Sciatic nerve (tissue), 2 donors: ENCODE results near the gene ETV6. TPM values are rescaled to one million over a fixed set of nuclear protein-coding genes. Genes with fewer than 3 reads are reported as not detected.
"Not testable (repeated sequence)": the region's sequence is repeated elsewhere in the genome, so short reads cannot be mapped to it uniquely, and the experiment has no call there.

Experiments used
- ATAC-seq: fragments of 200-7000 bp; cut with Tn5 transposase; one replicate; pipeline ENCODE4 v1.9.1; 2020; ENCODE audit warnings: mild to moderate bottlenecking, moderate library complexity
- DNase-seq: peaks from one replicate; pipeline ENCODE4 v3.0.0-alpha.2; 2020; ENCODE audit warnings: low spot score
- intact Hi-C: fragments of 100-400 bp; cut with DNase I; formaldehyde crosslinking; loops from one replicate; pipeline ENCODE4 v1.14.2; 2022
- total RNA-seq: library from RNA; stranded (reverse); fragmentation: NEBNext Ultra II Directional; extraction: Animal tissue kit (Norgen Biotek cat#: 25700); gene quantifications from one replicate; pipeline ENCODE4 v1.2.1, GENCODE V29; 2021
- donor health status: DM: no; HTN: no; CAD: no.
- donor health status: DM: no; HTN: no; CAD: no.

ETV6 gene
- total RNA-seq = 38.8 TPM

- intact Hi-C loops = no loop called here
- ATAC-seq (peak; percentile 74), DNase-seq (peak; percentile 86)
Measured at GRCh38 chr12:11649413-11650285, at the start of gene ETV6. Gene ETV6, plus strand, starts transcription at chr12:11649674. Its CDS starts 454 bp downstream, at chr12:11650128.

DNA sequence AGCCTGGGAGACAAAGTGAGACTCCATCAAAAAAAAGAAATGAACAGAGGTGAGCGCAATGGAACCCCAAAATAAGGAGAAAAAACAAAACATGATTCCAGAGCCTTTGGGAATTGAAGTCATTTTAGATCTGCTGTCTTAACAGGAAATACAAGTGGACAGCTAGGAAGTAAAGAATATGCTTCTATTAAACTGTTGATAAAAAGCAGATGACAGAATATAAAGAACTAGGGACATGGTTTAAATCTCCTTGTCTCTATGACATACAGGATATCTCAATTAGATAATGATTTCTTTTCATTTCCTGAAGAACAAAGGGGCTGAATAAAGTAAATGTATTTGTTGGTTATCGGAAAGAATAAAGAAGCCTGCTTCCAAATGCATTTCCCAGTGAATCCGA, 49.3 kb upstream of the ETV6 start:
- intact Hi-C loops = no loop called here
- ATAC-seq = no peak
- no peak for DNase-seq

- ATAC-seq = no peak
Measured at GRCh38 chr12:11601647-11602046, 47.8 kb upstream of the ETV6 start.

DNA sequence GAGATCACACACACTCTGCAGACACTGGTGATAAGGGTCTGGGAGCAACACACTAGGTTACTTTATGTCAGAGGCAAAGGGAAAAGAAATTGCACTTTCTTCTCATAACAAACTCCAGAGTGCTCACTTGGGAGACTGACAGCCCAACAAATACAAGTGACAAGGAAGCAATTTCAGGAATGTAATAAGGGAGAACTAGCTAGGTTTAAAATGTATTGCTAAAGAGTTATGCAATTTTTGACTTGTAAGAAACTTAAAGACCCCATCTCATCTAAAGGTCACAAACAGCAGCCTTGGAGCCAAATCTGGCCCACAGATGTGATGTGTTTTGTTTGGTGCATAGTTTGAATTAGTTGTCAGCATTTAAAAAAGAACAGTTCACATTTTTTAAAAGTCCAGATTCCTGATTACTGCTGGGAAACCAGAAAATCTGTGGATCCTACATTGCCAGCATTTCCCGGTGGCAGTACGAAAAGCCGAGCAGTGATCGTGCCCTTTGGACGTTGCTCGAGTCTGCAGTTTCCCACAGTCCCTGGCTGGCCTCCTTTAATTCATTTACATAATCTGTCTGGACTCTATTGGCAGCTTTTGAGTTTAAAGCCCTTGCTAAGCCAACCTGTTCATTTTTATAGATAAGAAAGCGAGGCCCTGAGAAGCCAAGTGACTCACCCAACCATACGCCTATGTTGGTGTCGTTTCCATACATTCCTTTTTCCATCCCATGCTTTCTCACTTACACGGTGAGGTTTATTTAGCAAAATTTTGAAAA, 42.0 kb upstream of the ETV6 start:
- DNase-seq = no peak
- intact Hi-C loops = no loop called here
- peak; percentile 72 for ATAC-seq

More at GRCh38 chr12:11601647-11602046, 47.8 kb upstream of the ETV6 start:
- DNase-seq = no peak
- intact Hi-C loops = no loop called here

DNA sequence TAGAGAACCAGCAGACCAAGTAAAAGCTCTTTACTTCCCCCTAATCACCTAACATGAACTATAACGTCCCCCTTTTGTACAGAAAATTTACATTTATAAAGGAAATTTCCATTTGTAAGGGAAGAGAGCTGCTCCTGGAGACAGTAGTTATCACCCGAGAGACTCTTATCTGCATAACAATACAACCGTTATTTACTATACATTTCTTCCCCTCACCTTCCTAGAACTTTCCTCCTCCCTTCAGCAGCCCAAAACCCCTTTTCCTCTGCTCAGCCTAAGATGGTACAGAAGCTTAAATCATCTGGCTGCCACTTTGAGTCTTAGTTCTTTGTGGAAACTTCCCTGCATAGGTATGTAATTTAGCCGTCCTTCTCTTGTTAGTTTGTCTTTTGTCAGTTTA, 40.4 kb upstream of the ETV6 start:
- no peak for DNase-seq
- intact Hi-C loops = no loop called here
- ATAC-seq = no peak

GRCh38 chr12:11615481-11615880, 34.0 kb upstream of the ETV6 start:
- intact Hi-C loops = no loop called here
- ATAC-seq = no peak
- no peak for DNase-seq

- ATAC-seq (no peak), DNase-seq (no peak)
- intact Hi-C loops = no loop called here
Measured at GRCh38 chr12:11618046-11618445, 31.4 kb upstream of the ETV6 start.

- DNase-seq (no peak), ATAC-seq (no peak)
- intact Hi-C loops = no loop called here
Measured at GRCh38 chr12:11621797-11622423, 27.6 kb upstream of the ETV6 start.

DNA sequence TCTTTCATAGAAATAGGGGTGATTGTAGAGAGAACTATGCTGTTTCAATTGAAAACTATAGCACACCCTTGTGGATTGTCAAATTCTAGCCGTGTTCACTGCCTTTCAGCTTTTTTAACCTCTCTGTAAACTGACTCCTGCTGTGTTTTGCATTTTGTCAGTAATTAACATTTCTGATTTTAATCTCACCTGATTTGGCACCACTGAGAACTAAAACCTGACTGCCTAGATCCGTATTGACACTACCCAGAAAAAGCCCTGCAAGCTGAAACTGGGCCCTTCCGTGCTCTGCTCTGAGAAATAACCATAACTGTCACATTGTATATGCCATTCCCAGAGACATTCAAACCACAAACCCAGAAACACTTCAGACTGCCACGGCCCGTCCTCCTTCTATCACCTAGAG, 26.6 kb upstream of the ETV6 start:
- intact Hi-C loops = no loop called here
- ATAC-seq (no peak), DNase-seq (no peak)

GRCh38 chr12:11623382-11623781, 26.1 kb upstream of the ETV6 start:
- ATAC-seq (no peak), DNase-seq (no peak)
- intact Hi-C loops = no loop called here

DNA sequence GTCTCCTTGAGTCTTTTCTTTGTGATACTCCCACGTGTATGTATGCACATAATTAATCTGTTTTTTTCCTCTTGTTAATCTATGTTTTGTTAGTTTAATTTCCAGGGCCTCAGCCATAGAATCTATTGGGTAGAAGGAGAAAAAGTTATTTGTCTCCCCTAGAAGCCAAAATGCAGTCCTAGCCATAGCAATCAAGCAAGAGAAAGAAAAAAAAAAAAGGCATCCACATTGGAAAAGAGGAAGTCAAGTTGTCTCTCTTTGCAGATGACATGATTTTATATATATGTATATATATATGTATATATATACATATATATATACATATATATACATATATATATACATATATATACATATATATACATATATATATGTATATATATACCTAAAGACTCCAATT, 25.4 kb upstream of the ETV6 start:
- no peak for DNase-seq
- intact Hi-C loops = no loop called here
- ATAC-seq = no peak

DNA sequence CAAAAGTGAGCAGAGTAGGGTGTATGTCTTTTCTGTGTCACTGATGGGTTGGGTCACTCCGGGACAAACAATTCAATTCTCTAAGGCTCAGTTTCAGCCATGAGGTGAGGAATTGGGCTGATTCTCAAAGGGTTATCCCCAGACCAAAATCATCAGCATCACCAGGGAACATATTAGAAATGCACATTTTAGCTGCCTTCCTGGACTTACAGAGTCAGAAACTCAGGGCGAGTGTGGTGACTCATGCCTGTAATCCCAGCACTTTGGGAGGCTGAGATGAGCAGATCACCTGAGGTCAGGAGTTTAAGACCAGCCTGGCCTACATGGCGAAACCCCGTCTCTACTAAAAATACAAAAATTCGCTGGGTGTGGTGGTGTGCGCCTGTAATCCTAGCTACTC, 21.8 kb upstream of the ETV6 start:
- intact Hi-C loops, ATAC-seq, DNase-seq: not testable (repeated sequence)

GRCh38 chr12:11628353-11628752, 21.1 kb upstream of the ETV6 start:
- intact Hi-C loops = no loop called here
- ATAC-seq (no peak), DNase-seq (no peak)

DNA sequence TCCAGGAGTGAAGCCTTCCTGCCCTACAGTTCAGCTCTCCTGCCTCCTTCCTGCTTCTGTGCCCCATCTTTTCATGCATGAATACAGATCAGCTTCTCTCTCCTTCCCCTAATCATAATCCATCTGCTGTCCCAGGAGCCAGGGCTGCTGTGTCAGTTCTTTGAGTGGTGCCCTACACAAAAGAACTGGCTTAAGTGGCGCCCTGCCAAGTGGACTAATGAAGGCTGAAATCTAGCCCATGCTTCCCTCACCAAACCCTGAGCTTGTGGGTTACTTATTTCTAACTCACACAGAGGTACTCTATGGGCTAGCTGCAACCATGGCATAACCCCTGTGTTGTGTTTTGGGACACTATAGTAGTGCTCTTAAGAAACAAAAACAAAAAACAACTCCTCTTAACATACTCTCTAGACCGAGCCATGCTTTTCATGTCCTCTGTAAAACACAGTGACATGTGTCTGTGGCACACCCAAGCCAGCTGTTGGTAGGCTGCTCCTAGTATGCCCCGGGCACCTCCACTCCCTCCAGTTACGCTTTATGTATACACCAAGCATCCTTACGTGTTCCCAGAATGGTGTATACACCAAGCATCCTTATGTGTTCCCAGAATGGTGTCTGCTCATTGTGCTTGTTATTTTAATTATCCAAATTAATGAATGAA, 19.3 kb upstream of the ETV6 start:
- ATAC-seq (no peak), DNase-seq (no peak)
- intact Hi-C loops = no loop called here

- ATAC-seq (no peak), DNase-seq (no peak)
- intact Hi-C loops = no loop called here
Measured at GRCh38 chr12:11631288-11631687, 18.2 kb upstream of the ETV6 start.

GRCh38 chr12:11631881-11632280, 17.6 kb upstream of the ETV6 start:
- DNase-seq, ATAC-seq, intact Hi-C loops: not testable (repeated sequence)

DNA sequence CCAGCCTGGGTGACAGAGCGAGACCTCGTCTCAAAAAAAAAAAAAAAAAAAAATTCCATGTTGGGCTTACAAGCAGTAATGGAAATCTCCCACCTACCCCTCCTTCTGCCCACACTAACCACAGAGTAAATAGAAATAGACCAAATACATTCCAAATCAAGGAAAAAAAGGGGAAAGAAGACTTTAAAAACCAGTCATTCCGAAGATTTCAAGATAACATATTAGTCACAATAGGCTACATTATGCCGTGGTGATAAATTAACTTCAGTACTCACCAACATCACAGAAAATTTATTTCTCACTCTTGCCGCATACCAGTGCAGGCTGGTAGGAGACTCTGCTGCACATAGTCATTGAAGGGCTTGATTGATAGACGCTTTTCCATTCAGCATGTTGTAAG, 15.5 kb upstream of the ETV6 start:
- ATAC-seq (no peak), DNase-seq (no peak)
- intact Hi-C loops = no loop called here

DNA sequence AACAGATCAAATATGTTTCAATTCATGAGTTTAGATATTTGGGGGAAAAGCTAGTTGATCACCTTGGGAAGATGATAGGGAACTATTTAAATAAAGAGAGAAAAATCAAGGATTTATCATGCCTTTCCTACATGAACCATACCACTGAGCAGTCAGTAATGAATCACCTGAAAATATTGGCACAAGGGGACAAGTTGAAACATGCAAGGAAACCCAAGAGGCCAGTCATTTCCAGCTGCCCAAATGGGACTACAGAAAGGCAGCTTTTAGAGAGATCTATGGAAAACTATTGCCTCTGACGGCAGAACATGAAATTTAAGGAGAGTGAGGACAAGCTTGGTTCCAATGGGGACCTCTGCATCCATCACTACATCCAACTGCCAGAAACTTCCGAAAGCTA, 14.1 kb upstream of the ETV6 start:
- DNase-seq (no peak), ATAC-seq (no peak)
- intact Hi-C loops = no loop called here

- DNase-seq = no peak
Measured at GRCh38 chr12:11638315-11638916, 11.1 kb upstream of the ETV6 start.

More at GRCh38 chr12:11638315-11638916, 11.1 kb upstream of the ETV6 start:
- no peak for ATAC-seq
- intact Hi-C loops = no loop called here
